ENCODE data around the gene RAB3GAP2.

DNA sequence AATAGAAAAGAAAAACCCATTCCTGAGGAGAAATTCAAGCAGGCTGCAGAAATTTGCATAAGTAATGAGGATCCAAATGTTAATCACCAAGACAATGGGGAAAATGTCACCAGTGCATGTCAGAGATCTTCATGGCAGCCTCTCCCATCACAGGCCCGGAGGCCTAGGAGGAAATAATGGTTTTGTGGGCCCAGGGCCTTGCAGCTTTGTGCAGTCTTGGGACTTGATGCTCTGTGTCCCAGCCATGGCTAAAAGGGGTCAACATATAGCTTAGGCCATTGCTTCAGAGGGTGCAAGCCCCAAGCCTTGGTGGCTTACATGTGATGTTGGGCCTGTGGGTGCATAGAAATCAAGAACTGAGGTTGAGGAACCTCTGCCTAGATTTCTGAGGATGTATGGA lies 22.7 kb downstream of the RAB3GAP2 start:
- TF ChIP-seq CTCF (IDR thresholded peaks at IDR 0.05): no peak
- TF ChIP-seq POLR2A (IDR thresholded peaks at IDR 0.05): no peak

Measured in esophagus squamous epithelium (tissue), 4 donors.